Measurements from ENCODE around the gene AKNAD1. TPM values are rescaled to one million over a fixed set of nuclear protein-coding genes. Genes with fewer than 3 reads are reported as not detected.

AKNAD1 gene
- total RNA-seq, 4 donors from 2014 or later: 0.27 to 2.5 (median 1.1) TPM

GRCh38 chr1:108831225-108831624 is 25.7 kb downstream of the AKNAD1 start:
- Histone ChIP-seq H3K9me3 (no peaks in the 10 kb centered on the region), H3K36me3 (no peaks in the 10 kb centered on the region), H3K4me3 (peak overlapping the region in 1 of 2 donors; percentile 40), H3K4me1 (peaks cover 10 to 63% (median 20%) of the 10 kb centered on the region in 3 donors), H3K27ac (peak overlapping the region; percentile 88 to 95 (median 90)), H3K27me3 (no peaks in the 10 kb centered on the region)
- peak; percentile 37 for ATAC-seq
- TF ChIP-seq POLR2A (IDR thresholded peaks at IDR 0.05) (no peak), EP300 (IDR thresholded peaks at IDR 0.05) (no peak), POLR2AphosphoS5 (IDR thresholded peaks at IDR 0.05) (peak; percentile 80)
- WGBS, 2 donors (ENCODE audit: low coverage in 1 of 2): 8 to 21% methylated on average over 2 of the region's 2 CpGs

GRCh38 chr1:108830119-108831008 is 26.5 kb downstream of the AKNAD1 start:
- peak overlapping the region; percentile 88 to 95 (median 90) for H3K27ac ChIP-seq
- peak overlapping the region in 1 of 2 donors; percentile 40 for H3K4me3 ChIP-seq

GRCh38 chr1:108829498-108829916 is 27.4 kb downstream of the AKNAD1 start:
- no peak for ATAC-seq
- Histone ChIP-seq H3K27ac (peak overlapping the region; percentile 88 to 95 (median 90)), H3K36me3 (no peaks in the 10 kb centered on the region), H3K4me1 (peaks cover 10 to 68% (median 20%) of the 10 kb centered on the region in 3 donors), H3K9me3 (peaks cover 0 to 4% (median 0%) of the 10 kb centered on the region in 3 donors), H3K27me3 (no peaks in the 10 kb centered on the region), H3K4me3 (peak overlapping the region in 1 of 2 donors; percentile 40)
- no peak for TF ChIP-seq POLR2A (IDR thresholded peaks at IDR 0.05)
- TF ChIP-seq POLR2AphosphoS5 (IDR thresholded peaks at IDR 0.05): peak; percentile 53
- whole genome bisulfite sequencing, 2 donors (ENCODE audit: low coverage in 1 of 2): 58 to 60% methylated on average over 6 of the region's 6 CpGs

More at GRCh38 chr1:108830119-108831008, 26.5 kb downstream of the AKNAD1 start:
- H3K9me3 ChIP-seq: no peaks in the 10 kb centered on the region
- no peaks in the 10 kb centered on the region for H3K27me3 ChIP-seq
- 0 to 59% methylated on average over 3 to 5 of the region's 20 CpGs for WGBS, 2 donors (ENCODE audit: low coverage in 1 of 2)
- H3K4me1 ChIP-seq: peaks cover 10 to 68% (median 20%) of the 10 kb centered on the region in 3 donors
- peak in 1 of 4 experiments; percentile 4 for TF ChIP-seq CTCF (IDR thresholded peaks at IDR 0.05)
- TF ChIP-seq EP300 (IDR thresholded peaks at IDR 0.05): no peak
- peak; percentile 91 for TF ChIP-seq POLR2AphosphoS5 (IDR thresholded peaks at IDR 0.05)
- TF ChIP-seq POLR2A (IDR thresholded peaks at IDR 0.05): peak; percentile 36 to 50
- peak; percentile 83 for ATAC-seq
- H3K36me3 ChIP-seq: no peaks in the 10 kb centered on the region

- H3K9me3 ChIP-seq: peaks cover 0 to 4% (median 0%) of the 10 kb centered on the region in 3 donors
- peak overlapping the region in 1 of 2 donors; percentile 24 for H3K4me3 ChIP-seq
- peak; percentile 86 for ATAC-seq
- H3K27me3 ChIP-seq: no peaks in the 10 kb centered on the region
- 11 to 16% methylated on average over 6 to 11 of the region's 12 CpGs for WGBS, 2 donors (ENCODE audit: low coverage in 1 of 2)
- peaks cover 10 to 68% (median 20%) of the 10 kb centered on the region in 3 donors for H3K4me1 ChIP-seq
- H3K36me3 ChIP-seq: no peaks in the 10 kb centered on the region
- TF ChIP-seq CTCF (IDR thresholded peaks at IDR 0.05) (peak; percentile 69 to 92 (median 90)), EP300 (IDR thresholded peaks at IDR 0.05) (no peak), POLR2A (IDR thresholded peaks at IDR 0.05) (no peak), POLR2AphosphoS5 (IDR thresholded peaks at IDR 0.05) (peak; percentile 93)
- peak overlapping the region; percentile 88 to 95 (median 90) for H3K27ac ChIP-seq
Observed at GRCh38 chr1:108828074-108828961, 28.6 kb downstream of the AKNAD1 start.

- H3K36me3 ChIP-seq: peaks cover 0 to 6% of the 10 kb centered on the region in 2 donors
- TF ChIP-seq POLR2A (IDR thresholded peaks at IDR 0.05) (no peak), CTCF (IDR thresholded peaks at IDR 0.05) (no peak), POLR2AphosphoS5 (IDR thresholded peaks at IDR 0.05) (no peak), EP300 (IDR thresholded peaks at IDR 0.05) (no peak)
- no peaks in the 10 kb centered on the region for H3K27me3 ChIP-seq
- peaks cover 0 to 4% (median 0%) of the 10 kb centered on the region in 3 donors for H3K9me3 ChIP-seq
- WGBS, 2 donors (ENCODE audit: low coverage in 1 of 2): 60 to 67% methylated on average over 2 to 3 of the region's 3 CpGs
- H3K4me3 ChIP-seq: no peak overlapping the region
- peak overlapping the region in 1 of 4 donors; percentile 40 for H3K27ac ChIP-seq
- ATAC-seq: no peak
- peaks cover 6 to 51% (median 12%) of the 10 kb centered on the region in 3 donors for H3K4me1 ChIP-seq
Observed at GRCh38 chr1:108826081-108826635, 30.7 kb downstream of the AKNAD1 start.
